HUES48 (cell line): ENCODE measurements around the gene MYRIP.
A peak's percentile ranks its signal among the peaks of the same experiment; 100 is the strongest.
"Not testable (repeated sequence)": the region's sequence is repeated elsewhere in the genome, so short reads cannot be mapped to it uniquely, and the experiment has no call there.

ENCODE experiments used
- H3K27ac ChIP-seq: one replicate; pipeline ENCODE4 v1.7.0; 2013; ENCODE audit warnings: low read depth, low read length, inconsistent platforms
- H3K27me3 ChIP-seq: 2 replicates; pipeline ENCODE4 v1.6.1; 2013; ENCODE audit warnings: mild to moderate bottlenecking, low read length; ENCODE audit not compliant: control insufficient read depth, insufficient read depth
- H3K36me3 ChIP-seq: 2 replicates; pipeline ENCODE4 v1.6.1; 2013; ENCODE audit warnings: low read length; ENCODE audit not compliant: control insufficient read depth, insufficient read depth
- H3K4me1 ChIP-seq: 2 replicates; pipeline ENCODE4 v1.6.1; 2013; ENCODE audit warnings: mild to moderate bottlenecking, low read length; ENCODE audit not compliant: control insufficient read depth, insufficient read depth
- H3K4me3 ChIP-seq: 2 replicates; pipeline ENCODE4 v1.5.1; 2013; ENCODE audit warnings: mild to moderate bottlenecking, low read depth, low read length
- H3K9ac ChIP-seq: 2 replicates; pipeline ENCODE4 v1.6.1; 2013; ENCODE audit warnings: mild to moderate bottlenecking, low read depth, low read length, moderate library complexity
- H3K9me3 ChIP-seq: 2 replicates; pipeline ENCODE4 v1.6.1; 2013; ENCODE audit warnings: low read length; ENCODE audit not compliant: control insufficient read depth, insufficient read depth

MYRIP gene

DNA sequence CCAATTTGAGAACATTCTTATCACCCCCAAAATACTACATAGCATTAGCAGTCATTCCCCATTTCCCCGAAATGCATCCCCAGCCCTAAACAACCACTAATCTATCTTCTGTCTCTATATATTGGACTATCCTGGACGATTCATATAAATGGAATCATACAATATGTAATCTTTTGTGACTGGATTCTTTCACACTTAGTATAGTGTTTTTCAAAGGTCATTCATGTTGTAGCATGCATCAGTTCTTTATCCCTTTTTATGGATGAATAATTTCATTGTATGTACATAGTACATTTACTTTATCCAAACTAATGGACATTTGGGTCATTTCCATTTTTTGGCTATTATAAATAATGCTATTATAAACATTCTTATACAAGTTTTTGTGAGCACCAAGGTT lies 472.6 kb downstream of the MYRIP start:
- Histone ChIP-seq H3K9me3 (no peaks in the 10 kb centered on the region), H3K4me3 (no peak overlapping the region), H3K9ac (no peak overlapping the region), H3K4me1 (no peaks in the 10 kb centered on the region), H3K27me3 (no peaks in the 10 kb centered on the region), H3K36me3 (no peaks in the 10 kb centered on the region), H3K27ac (no peak overlapping the region)

DNA sequence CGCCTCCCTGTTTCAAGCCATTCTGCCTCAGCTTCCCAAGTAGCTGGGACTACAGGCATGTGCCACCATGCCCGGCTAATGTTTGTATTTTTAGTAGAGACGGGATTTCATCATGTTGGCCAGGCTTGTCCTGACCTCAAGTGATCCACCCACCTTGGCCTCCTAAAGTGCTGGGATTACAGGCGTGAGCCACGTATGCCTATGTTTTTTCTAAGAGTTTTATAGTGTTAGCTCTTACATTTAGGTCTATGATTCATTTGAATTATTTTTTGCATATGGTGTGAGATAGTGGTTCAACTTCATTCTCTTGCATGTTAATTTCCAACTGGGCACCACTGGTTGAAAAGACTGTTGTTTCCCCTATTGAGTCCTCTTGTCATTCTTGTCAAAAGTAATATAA lies 473.6 kb downstream of the MYRIP start:
- H3K27me3 ChIP-seq, H3K27ac ChIP-seq, H3K9ac ChIP-seq, H3K9me3 ChIP-seq, H3K4me1 ChIP-seq, H3K4me3 ChIP-seq, H3K36me3 ChIP-seq: not testable (repeated sequence)

DNA sequence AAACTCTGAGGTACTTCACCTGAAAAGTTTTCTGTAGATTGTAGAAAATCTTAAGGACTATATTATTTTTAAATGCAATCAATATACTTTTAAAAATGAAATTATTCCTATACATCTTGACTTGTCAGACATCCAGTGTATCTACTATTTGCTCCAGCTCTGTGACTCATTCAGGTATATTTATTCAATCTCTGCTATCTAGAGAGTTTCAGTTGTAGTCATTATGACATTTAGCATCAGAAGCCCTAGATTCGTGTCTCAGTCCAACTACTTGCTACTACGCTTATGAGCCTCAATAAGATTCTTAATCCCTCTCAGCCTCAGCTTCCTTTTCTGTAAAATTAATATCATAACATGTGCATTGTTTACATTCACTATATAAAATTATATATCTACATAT lies 477.8 kb downstream of the MYRIP start:
- Histone ChIP-seq H3K36me3 (no peaks in the 10 kb centered on the region), H3K4me3 (no peak overlapping the region), H3K9ac (no peak overlapping the region), H3K4me1 (no peaks in the 10 kb centered on the region), H3K27me3 (no peaks in the 10 kb centered on the region), H3K9me3 (0 out of 2 replicates have a peak, but pooled peaks cover 3% of the 10 kb centered on the region), H3K27ac (no peak overlapping the region)

DNA sequence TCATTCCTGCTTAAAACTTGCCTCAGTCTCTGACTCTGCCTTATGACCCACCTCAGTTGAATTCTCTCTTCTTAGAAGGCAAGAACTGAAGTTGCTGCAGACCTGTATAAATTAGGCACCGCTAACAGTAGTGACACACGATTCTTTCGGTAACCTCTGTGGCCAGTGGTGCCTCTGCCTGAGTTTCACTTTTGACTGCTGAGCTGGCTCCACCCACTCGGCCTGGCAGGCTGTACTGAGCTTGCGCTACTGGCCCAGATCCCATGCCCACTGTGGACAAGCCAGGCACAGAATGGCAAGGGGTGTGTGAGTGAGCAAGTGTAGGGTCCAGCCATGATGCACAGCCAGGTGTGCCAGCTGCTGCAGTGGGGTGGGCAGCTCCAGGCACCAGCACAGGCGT lies 481.0 kb downstream of the MYRIP start:
- Histone ChIP-seq H3K9ac (no peak overlapping the region), H3K9me3 (0 out of 2 replicates have a peak, but pooled peaks cover 3% of the 10 kb centered on the region), H3K27me3 (no peaks in the 10 kb centered on the region), H3K27ac (no peak overlapping the region), H3K36me3 (no peaks in the 10 kb centered on the region), H3K4me1 (peaks cover 12% of the 10 kb centered on the region), H3K4me3 (no peak overlapping the region)

DNA sequence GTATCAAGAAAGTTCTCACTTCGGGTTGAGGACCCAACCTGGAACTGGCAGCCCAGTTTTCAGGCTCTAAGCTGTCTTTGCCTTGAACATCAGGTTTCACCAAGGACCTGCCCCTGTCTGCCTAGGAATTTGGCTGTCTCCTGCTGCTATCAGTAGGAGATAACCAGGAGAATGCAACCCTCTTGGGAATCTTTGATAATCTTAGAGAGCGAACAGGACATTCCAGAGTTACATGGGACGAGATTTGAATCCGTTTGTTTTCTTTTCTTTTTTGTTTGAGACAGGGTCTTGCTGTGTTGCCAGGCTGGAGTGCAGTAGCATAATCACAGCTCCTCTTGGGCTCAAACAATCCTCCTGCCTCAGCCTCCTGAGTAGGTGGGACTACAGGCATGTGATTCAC lies 482.1 kb downstream of the MYRIP start:
- Histone ChIP-seq H3K4me1 (peaks cover 12% of the 10 kb centered on the region), H3K27ac (peak overlapping the region; percentile 95), H3K9ac (no peak overlapping the region), H3K27me3 (no peaks in the 10 kb centered on the region), H3K4me3 (no peak overlapping the region), H3K9me3 (0 out of 2 replicates have a peak, but pooled peaks cover 3% of the 10 kb centered on the region), H3K36me3 (no peaks in the 10 kb centered on the region)

DNA sequence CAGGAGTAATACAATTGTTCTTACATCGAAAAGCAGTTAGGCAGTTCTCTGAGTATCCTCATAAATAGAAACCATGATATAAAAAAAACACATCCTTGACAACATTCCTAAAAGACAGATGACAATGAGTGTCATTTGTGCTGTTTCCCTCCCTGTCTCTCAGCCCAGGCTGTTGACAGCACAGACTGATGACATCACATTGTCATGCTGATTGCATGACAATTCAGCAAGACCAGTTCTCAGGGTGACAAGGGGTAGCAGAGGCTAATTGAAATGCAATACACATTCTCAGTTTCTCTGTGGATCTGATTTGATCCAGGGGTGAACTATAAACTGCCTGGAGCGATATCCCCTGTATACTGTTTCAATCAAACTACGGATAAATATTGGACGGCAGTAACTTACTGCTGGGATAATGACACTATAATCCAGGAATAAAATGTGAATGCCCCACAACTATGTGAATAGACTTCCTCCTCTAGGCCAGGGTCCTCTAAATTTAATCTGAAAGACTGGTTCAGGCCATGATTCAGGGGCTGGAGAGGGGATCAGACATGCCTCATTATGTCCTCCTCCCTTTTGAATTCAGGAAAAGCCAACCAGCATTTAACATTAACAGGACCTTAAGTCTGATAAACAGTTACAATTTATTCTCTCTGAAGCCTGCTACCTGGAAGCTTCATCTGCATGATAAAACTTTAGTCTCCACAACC lies 483.4 kb downstream of the MYRIP start:
- Histone ChIP-seq H3K4me1 (peaks cover 12% of the 10 kb centered on the region), H3K36me3 (no peaks in the 10 kb centered on the region), H3K27me3 (no peaks in the 10 kb centered on the region), H3K27ac (peak overlapping the region; percentile 95), H3K9me3 (0 out of 2 replicates have a peak, but pooled peaks cover 3% of the 10 kb centered on the region), H3K4me3 (no peak overlapping the region; the same call in 1 of the 2 replicates), H3K9ac (no peak overlapping the region)

DNA sequence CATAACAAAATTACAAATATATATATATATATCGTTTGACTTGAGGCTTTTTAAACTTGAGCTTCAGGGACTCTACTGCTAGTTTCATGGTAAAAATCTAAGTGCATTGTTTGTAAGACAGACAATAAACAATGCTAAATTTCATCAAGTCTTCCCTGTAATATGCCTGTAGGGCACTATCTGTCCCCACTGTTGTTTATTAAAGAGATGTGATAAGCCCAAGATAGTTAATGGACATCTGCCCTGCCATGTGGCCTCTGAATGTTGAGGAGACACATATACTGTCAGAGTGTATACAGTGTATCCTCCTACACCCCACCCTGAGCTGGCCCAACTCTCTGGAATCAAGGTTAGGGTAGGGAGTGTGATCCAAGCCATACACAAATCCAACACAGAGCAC lies 485.0 kb downstream of the MYRIP start:
- Histone ChIP-seq H3K9me3 (0 out of 2 replicates have a peak, but pooled peaks cover 3% of the 10 kb centered on the region), H3K36me3 (no peaks in the 10 kb centered on the region), H3K27me3 (no peaks in the 10 kb centered on the region), H3K9ac (no peak overlapping the region), H3K4me3 (no peak overlapping the region), H3K27ac (no peak overlapping the region), H3K4me1 (peaks cover 12% of the 10 kb centered on the region)

DNA sequence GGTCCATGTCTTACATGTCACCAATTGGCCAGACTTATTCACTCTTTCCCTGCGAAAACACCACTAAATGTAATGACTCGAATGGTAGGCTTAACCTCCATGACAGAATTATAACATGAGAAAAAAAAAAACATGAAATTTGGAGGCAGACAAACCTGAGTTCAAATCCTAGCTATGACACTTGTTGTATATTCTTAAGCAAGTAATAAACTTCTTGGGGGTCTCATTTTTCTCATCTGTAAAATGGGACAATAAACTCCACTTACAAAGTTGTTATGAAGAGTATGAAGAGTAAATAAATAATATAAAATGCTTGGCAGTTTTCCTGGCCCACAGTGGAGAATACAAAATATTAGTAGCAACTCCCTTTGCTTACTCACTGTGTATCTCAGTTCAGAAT lies 488.7 kb downstream of the MYRIP start:
- H3K27ac ChIP-seq, result no peak overlapping the region
- no peaks in the 10 kb centered on the region for H3K27me3 ChIP-seq
- H3K9me3 ChIP-seq, result no peaks in the 10 kb centered on the region
- no peaks in the 10 kb centered on the region for H3K36me3 ChIP-seq
- no peak overlapping the region for H3K4me3 ChIP-seq
- H3K9ac ChIP-seq, result no peak overlapping the region
- peaks cover 5% of the 10 kb centered on the region for H3K4me1 ChIP-seq

DNA sequence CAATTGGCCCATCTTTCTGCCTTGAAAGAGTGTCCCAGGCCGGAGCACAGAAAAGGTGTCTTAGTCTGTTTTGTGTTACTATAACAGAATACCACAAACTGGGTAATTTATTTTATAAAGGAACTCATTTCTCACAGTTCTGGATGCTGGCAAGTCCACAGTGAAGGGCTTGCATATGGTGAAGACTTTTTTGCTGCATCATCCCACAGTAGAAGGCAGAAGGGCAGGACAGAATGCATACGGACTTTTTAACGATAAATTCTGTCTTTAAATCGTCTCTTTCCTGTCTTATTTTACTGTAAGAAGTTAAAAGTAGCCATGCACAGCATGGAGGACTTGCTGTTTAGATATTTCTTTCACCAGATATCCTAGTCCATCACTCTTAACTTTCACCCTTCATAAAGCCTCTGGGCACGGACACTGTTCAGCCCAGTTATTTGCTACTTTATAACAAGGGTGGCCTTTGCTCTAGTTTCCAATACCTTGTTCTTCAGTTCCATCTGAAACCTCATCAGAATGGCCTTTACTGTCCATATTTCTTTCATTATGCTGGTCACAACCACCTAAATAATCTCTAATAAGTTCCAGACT lies 489.8 kb downstream of the MYRIP start:
- no peak overlapping the region for H3K27ac ChIP-seq
- H3K27me3 ChIP-seq, result no peaks in the 10 kb centered on the region
- H3K4me3 ChIP-seq, result no peak overlapping the region
- no peaks in the 10 kb centered on the region for H3K9me3 ChIP-seq
- no peaks in the 10 kb centered on the region for H3K4me1 ChIP-seq
- H3K36me3 ChIP-seq, result no peaks in the 10 kb centered on the region
- no peak overlapping the region for H3K9ac ChIP-seq

DNA sequence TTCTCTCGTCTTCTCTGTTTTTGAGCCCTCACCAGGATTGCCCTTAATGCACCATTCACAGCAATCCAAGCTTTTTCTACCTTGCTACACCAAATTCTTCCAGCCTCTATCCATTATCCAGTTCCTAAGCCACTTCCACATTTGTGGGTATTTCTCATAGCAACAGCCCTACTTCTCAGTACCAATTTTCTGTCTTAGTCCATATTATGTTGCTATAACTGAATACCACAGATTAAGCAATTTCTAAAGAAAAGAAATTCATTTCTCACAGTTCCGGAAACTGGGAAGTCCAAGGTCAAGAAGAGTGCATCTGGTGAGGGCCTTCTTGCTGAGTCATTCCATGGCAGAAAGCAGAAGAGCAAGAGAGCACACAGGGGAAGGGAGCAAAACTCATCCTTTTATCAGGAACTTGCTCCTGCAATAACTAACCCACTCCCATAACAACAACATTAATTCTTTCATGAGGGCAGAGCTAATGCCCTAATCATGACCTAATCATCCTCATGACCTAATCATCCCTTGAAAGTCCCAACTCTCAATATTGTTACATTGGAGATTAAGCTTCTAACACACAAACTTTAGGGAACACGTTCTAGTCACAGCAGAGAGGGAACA lies 490.4 kb downstream of the MYRIP start:
- H3K27ac ChIP-seq, result no peak overlapping the region
- H3K9ac ChIP-seq, result no peak overlapping the region
- no peak overlapping the region for H3K4me3 ChIP-seq
- no peaks in the 10 kb centered on the region for H3K9me3 ChIP-seq
- no peaks in the 10 kb centered on the region for H3K36me3 ChIP-seq
- H3K27me3 ChIP-seq, result no peaks in the 10 kb centered on the region
- H3K4me1 ChIP-seq, result no peaks in the 10 kb centered on the region

DNA sequence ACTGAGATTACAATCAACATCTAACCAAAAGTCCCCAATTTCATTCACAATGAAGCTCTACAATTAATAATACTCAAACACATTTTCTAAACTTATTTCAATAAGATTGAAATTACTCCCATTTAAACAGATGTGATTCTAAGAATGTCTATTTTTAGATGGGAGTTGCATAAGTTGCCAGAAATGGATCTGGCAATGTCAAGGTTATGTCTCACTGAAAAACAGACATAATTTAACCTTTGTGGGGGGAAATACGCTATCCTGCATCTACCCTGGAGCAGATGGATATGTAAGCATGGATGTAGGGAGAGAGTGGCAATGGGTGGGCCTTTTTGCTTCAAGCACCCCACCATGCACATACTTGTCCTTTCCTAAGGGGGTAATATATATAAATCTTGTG lies 493.4 kb downstream of the MYRIP start:
- Histone ChIP-seq H3K27me3 (no peaks in the 10 kb centered on the region), H3K4me1 (no peaks in the 10 kb centered on the region), H3K36me3 (no peaks in the 10 kb centered on the region), H3K4me3 (no peak overlapping the region), H3K9ac (no peak overlapping the region), H3K9me3 (no peaks in the 10 kb centered on the region), H3K27ac (no peak overlapping the region)
